ENCODE data around the gene NRXN3. TPM values are rescaled to one million over a fixed set of nuclear protein-coding genes. Genes with fewer than 3 reads are reported as not detected.

NRXN3 gene
- total and polyA plus RNA-seq, 2 of the 4 experiments (the other 2 are of a cell fraction) = 4.8 to 25.1 TPM

- no peak overlapping the region for H2BK120ac ChIP-seq (ENCODE audit: low read depth, low read length)
- no peak overlapping the region for H3K4me3 ChIP-seq (ENCODE audit: insufficient read depth, low read depth, low read length)
- BruUV-seq (replicated peaks) = no TSS peak
- no peaks in the 10 kb centered on the region for H3K9me3 ChIP-seq (ENCODE audit: control insufficient read depth, insufficient read depth, low read length)
- DNase-seq (no peak), ATAC-seq (ENCODE audit: low read depth) (no peak)
- H2AK9ac ChIP-seq (replicated peaks; ENCODE audit: low read depth, low read length, poor library complexity) = no peak overlapping the region
- no peaks in the 10 kb centered on the region for H3K4me1 ChIP-seq (ENCODE audit: control insufficient read depth, insufficient read depth, low read length)
- intact Hi-C loops (cut with micrococcal nuclease) = no loop called here
- no peak overlapping the region for H3K14ac ChIP-seq (replicated peaks; ENCODE audit: low read depth, low read length)
- in situ Hi-C loops (cut with MboI; ENCODE audit: low sequenced_read_pairs) = loop anchor here (25.0 kb wide), 1 partner anchor 977 kb away; no protein-coding TSS in a partner anchor
- no peak for TF ChIP-seq SMC3 (IDR thresholded peaks at IDR 0.05; ENCODE audit: low read depth, low read length)
- TF ChIP-seq RAD21 (IDR thresholded peaks at IDR 0.05; ENCODE audit: low read length) = no peak
- no peak for TF ChIP-seq FOS (IDR thresholded peaks at IDR 0.05; ENCODE audit: low read depth, low read length)
- TF ChIP-seq CTCF (conservative IDR thresholded peaks at IDR 0.05; ENCODE audit: low read depth, low read length) = no peak
- no peak for TF ChIP-seq USF2 (IDR thresholded peaks at IDR 0.05; ENCODE audit: low read depth, low read length)
- no peak for TF ChIP-seq RCOR1 (IDR thresholded peaks at IDR 0.05; ENCODE audit: insufficient replicate concordance, low read length)
- TF ChIP-seq MAZ (IDR thresholded peaks at IDR 0.05; ENCODE audit: borderline replicate concordance, low read depth, low read length) = no peak
- TF ChIP-seq ELK1 (IDR thresholded peaks at IDR 0.05; ENCODE audit: borderline replicate concordance, low read depth, low read length) = no peak
- no peak for TF ChIP-seq CEBPB (IDR thresholded peaks at IDR 0.05; ENCODE audit: low read depth, low read length)
- no peak for TF ChIP-seq CHD1 (IDR thresholded peaks at IDR 0.05; ENCODE audit: low read depth, low read length)
- TF ChIP-seq RFX5 (IDR thresholded peaks at IDR 0.05; ENCODE audit: low read depth, low read length) = no peak
- no peak for TF ChIP-seq MAFK (IDR thresholded peaks at IDR 0.05; ENCODE audit: low read depth, low read length)
- no peak for TF ChIP-seq BHLHE40 (IDR thresholded peaks at IDR 0.05; ENCODE audit: low read depth, low read length)
- no peak for TF ChIP-seq NFE2L2 (IDR thresholded peaks at IDR 0.05; ENCODE audit: low read depth, low read length)
- TF ChIP-seq MXI1 (IDR thresholded peaks at IDR 0.05; ENCODE audit: borderline replicate concordance, low read depth, low read length) = no peak
- no peak for TF ChIP-seq POLR2A (IDR thresholded peaks at IDR 0.05; ENCODE audit: low read depth, low read length)
- H3K79me1 ChIP-seq (ENCODE audit: low read depth in 1 of 2, low read length in 2 of 2) = no peaks in the 10 kb centered on the region
- no peak overlapping the region for H4K91ac ChIP-seq (ENCODE audit: insufficient read depth, low read depth, low read length)
- H3K4me2 ChIP-seq (ENCODE audit: low read depth, low read length) = no peak overlapping the region
- dilution Hi-C loops (cut with HindIII; ENCODE audit: low sequenced_read_pairs, unreplicated experiment) = no loop called here
- no peak overlapping the region for H3K23ac ChIP-seq (ENCODE audit: low read depth, low read length)
- no peak overlapping the region for H4K5ac ChIP-seq (ENCODE audit: low read depth, low read length)
- ChIA-PET POLR2A (ENCODE audit: unreplicated experiment) (no interaction called here), CTCF (interaction anchor here (0.6 kb wide), 1 partner anchor 9 kb away, joined by 3 read pairs; no protein-coding TSS in a partner anchor)
- no peaks in the 10 kb centered on the region for H3K9me1 ChIP-seq (ENCODE audit: insufficient read depth, low read length)
- no peak overlapping the region for H2BK15ac ChIP-seq (ENCODE audit: low read depth, low read length)
- no peak overlapping the region for H3K56ac ChIP-seq (ENCODE audit: extremely low read depth, insufficient read depth, low read length)
- no peak overlapping the region for H2BK20ac ChIP-seq (ENCODE audit: low read depth, low read length)
- no peak overlapping the region for H3K18ac ChIP-seq (ENCODE audit: low read depth, low read length)
- WGBS, 2 experiments (ENCODE audit: extremely low coverage in 2 of 2, insufficient read length in 1 of 2) = 36% methylated on average over 1 of the region's 2 CpGs; no CpG with 5 or more reads in 1 of the 2 experiments
- H4K20me1 ChIP-seq (ENCODE audit: insufficient read depth, low read length) = no peaks in the 10 kb centered on the region
- H2AFZ ChIP-seq (replicated peaks; ENCODE audit: low read length, poor library complexity) = no peak overlapping the region
- H3K4ac ChIP-seq (ENCODE audit: low read depth, low read length) = no peak overlapping the region
- H3K36me3 ChIP-seq (ENCODE audit: control insufficient read depth, insufficient read depth, low read length) = no peaks in the 10 kb centered on the region
- no peak overlapping the region for H3K27ac ChIP-seq (ENCODE audit: insufficient read depth, low read length)
- no peak overlapping the region for H4K8ac ChIP-seq (ENCODE audit: low read depth in 2 of 2, low read length in 2 of 2)
- no peak overlapping the region for H2AK5ac ChIP-seq (ENCODE audit: low read depth, low read length)
- no peak overlapping the region for H3K9ac ChIP-seq (ENCODE audit: low read depth, low read length)
- H2BK5ac ChIP-seq (ENCODE audit: low read depth, low read length, poor library complexity, severe bottlenecking) = no peak overlapping the region
- no peaks in the 10 kb centered on the region for H3K27me3 ChIP-seq (ENCODE audit: control insufficient read depth, insufficient read depth, low read length)
These were observed 668.8 kb downstream of the NRXN3 start for GRCh38 chr14:78838959-78839358.

All from IMR-90 (cell line).